NCI-H2171 (cell line): ENCODE results near the gene HS2ST1.
"Not testable (repeated sequence)": the region's sequence is repeated elsewhere in the genome, so short reads cannot be mapped to it uniquely, and the experiment has no call there.

Experiments
- DNase-seq: peaks from one replicate; lab custom pipeline; 2025; lab: John Stamatoyannopoulos, UW

The HS2ST1 gene

GRCh38 chr1:86914601-86914997 lies at the start of gene HS2ST1:
TSS of gene HS2ST1 (plus strand) at chr1:86914635.
- DNase-seq = no peak

GRCh38 chr1:86865973-86866637 lies 48.3 kb upstream of the HS2ST1 start:
- no peak for DNase-seq

GRCh38 chr1:86866665-86867064 lies 47.8 kb upstream of the HS2ST1 start:
- DNase-seq = no peak

GRCh38 chr1:86867278-86867677 lies 47.2 kb upstream of the HS2ST1 start:
- DNase-seq = not testable (repeated sequence)

GRCh38 chr1:86868477-86868876 lies 46.0 kb upstream of the HS2ST1 start:
- no peak for DNase-seq

- DNase-seq = no peak
Measured at GRCh38 chr1:86871001-86871400, 43.4 kb upstream of the HS2ST1 start.

GRCh38 chr1:86872086-86872485 lies 42.3 kb upstream of the HS2ST1 start:
- DNase-seq = no peak

GRCh38 chr1:86875722-86876121 lies 38.7 kb upstream of the HS2ST1 start:
- no peak for DNase-seq

- DNase-seq = no peak
Measured at GRCh38 chr1:86887479-86888162, 26.8 kb upstream of the HS2ST1 start.

GRCh38 chr1:86888327-86888726 lies 26.1 kb upstream of the HS2ST1 start:
- no peak for DNase-seq

- DNase-seq = not testable (repeated sequence)
Measured at GRCh38 chr1:86899401-86899800, 15.0 kb upstream of the HS2ST1 start.

- no peak for DNase-seq
Measured at GRCh38 chr1:86905875-86906274, 8.6 kb upstream of the HS2ST1 start.

GRCh38 chr1:86906419-86906818 lies 8.0 kb upstream of the HS2ST1 start:
- no peak for DNase-seq

- no peak for DNase-seq
Measured at GRCh38 chr1:86912281-86912900, 2.0 kb upstream of the HS2ST1 start.

GRCh38 chr1:86913399-86913895 lies 988 bp upstream of the HS2ST1 start:
- DNase-seq = no peak

GRCh38 chr1:86913896-86914600 lies 387 bp upstream of the HS2ST1 start, which contains the start of gene SELENOF:
TSS of gene SELENOF (minus strand) at chr1:86914126. CDS start at chr1:86914111, 15 bp downstream.
- DNase-seq = peak; percentile 97

GRCh38 chr1:86914998-86915736 lies 732 bp downstream of the HS2ST1 start:
- peak; percentile 60 for DNase-seq

GRCh38 chr1:86915737-86916235 lies 1.4 kb downstream of the HS2ST1 start:
- no peak for DNase-seq

GRCh38 chr1:86916752-86917151 lies 2.3 kb downstream of the HS2ST1 start:
- DNase-seq = no peak

- DNase-seq = no peak
Measured at GRCh38 chr1:86922445-86922844, 8.0 kb downstream of the HS2ST1 start.

- no peak for DNase-seq
Measured at GRCh38 chr1:86924324-86924960, 10.0 kb downstream of the HS2ST1 start.
